ENCODE data around the gene GDF9.

GRCh38 chr5:132901036-132901435 is 34.8 kb upstream of the GDF9 start:
- TF ChIP-seq CTCF (conservative IDR thresholded peaks at IDR 0.05; ENCODE audit: low read depth in 2 of 2), result no peak
- TF ChIP-seq EZH2phosphoT487 (IDR thresholded peaks at IDR 0.05; ENCODE audit: unreplicated experiment), result no peak
- TF ChIP-seq CREB1 (CRISPR knock-in tag; IDR thresholded peaks at IDR 0.05; ENCODE audit: low read depth), result no peak
- no peak for TF ChIP-seq EZH2 (IDR thresholded peaks at IDR 0.05; ENCODE audit: low read depth, unreplicated experiment)
